ENCODE measurements around the gene CTSZ.
"Not testable (repeated sequence)": the region's sequence is repeated elsewhere in the genome, so short reads cannot be mapped to it uniquely, and the experiment has no call there.

CTSZ gene

DNA sequence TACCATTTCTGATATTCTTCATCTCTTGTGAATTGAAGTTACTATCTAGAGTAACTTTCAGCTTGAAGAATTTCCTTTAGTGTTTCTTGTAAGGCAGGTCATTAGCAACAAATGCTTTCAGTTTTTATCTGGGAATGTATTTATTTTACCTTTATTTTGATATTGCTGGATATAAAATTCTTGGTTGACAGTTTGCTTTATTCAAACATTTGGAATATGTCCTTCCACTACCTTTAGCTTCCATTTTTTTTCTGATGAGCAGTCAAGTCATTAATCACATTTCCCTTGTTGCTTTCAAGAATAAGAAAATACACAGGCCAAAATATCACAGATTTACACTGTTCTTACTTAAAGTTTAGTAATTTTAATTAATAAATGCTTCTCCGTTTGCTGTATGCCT, 31.7 kb downstream of the CTSZ start:
- no peak for DNase-seq

- no peak for DNase-seq
Measured at GRCh38 chr20:58973866-58974265, 33.2 kb downstream of the CTSZ start.

GRCh38 chr20:58973179-58973578, 33.9 kb downstream of the CTSZ start:
- no peak for DNase-seq

DNA sequence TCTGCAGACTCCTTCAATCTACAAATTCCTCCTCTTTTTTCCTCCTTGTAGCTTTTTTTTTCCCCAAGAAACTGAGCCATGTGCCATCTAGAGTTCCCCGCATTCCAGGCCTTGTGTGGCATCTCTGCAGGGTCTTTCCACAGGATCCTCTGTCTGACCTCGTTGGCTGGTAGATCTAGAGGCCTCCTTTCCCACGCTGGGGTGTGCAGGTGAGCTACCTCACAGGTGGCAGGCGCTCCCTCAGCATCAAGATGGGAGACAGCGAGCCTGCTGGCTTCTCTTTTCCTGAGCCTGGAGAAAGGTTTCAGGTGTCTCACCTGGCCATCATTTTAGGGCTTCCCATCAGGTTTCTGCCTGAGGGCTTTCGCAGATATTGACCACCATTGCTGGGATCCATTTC, 35.6 kb downstream of the CTSZ start:
- DNase-seq = no peak

- DNase-seq = no peak
Measured at GRCh38 chr20:58970146-58970545, 36.9 kb downstream of the CTSZ start.

DNA sequence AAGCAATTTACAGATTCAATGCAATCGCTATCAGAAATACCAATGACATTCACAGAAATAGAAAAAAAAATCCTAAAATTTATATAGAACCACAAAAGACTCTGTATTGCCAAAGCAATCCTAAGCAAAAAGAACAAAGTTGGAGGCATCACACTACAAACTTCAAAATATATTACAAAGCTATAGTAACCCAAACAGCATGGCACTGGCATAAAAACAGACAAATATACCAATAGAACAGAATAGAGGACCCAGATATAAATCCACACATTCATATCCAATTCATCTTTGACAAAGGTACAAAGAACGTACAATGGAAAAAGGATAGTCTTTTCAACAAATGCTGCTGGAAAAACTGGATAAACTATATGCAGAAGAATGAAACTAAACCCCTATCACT, 37.6 kb downstream of the CTSZ start:
- DNase-seq = no peak

DNA sequence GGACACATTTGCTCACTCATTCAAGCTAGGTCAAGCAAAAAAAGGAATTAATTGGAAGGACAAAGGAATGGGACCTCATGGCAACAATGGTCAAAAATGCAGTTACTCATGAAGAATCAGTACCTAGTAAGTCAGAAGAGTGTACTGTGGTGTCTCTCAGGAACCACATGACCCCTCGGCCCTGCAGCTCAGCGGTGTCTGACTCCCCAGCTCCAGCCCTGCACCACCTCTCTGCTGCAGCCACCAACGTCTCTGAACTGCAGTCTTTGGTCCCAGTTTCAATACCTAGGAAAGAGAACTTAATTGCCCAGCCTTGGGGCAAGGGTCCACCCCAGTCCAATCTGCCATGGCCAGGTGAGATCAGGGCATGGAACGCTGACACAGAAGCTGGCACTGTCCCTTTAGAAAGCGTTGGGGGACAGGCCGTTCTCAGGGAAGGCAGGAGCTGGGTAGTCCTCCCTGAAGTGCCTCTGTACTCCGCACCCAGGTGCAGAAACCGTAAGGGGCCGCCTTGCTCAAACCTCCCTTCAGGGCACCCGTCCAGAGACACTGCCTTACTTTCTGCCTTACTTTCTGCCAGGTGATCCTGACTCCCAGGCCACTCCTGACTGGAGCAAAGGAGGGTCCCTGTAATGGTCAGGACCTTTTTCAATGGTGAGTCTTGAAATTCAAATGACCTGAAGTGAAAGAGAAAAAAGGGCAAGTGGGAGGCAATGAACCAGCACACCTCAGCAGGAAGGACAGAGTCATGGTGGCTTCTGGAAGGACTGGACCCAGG, 39.2 kb downstream of the CTSZ start:
- DNase-seq = no peak

DNA sequence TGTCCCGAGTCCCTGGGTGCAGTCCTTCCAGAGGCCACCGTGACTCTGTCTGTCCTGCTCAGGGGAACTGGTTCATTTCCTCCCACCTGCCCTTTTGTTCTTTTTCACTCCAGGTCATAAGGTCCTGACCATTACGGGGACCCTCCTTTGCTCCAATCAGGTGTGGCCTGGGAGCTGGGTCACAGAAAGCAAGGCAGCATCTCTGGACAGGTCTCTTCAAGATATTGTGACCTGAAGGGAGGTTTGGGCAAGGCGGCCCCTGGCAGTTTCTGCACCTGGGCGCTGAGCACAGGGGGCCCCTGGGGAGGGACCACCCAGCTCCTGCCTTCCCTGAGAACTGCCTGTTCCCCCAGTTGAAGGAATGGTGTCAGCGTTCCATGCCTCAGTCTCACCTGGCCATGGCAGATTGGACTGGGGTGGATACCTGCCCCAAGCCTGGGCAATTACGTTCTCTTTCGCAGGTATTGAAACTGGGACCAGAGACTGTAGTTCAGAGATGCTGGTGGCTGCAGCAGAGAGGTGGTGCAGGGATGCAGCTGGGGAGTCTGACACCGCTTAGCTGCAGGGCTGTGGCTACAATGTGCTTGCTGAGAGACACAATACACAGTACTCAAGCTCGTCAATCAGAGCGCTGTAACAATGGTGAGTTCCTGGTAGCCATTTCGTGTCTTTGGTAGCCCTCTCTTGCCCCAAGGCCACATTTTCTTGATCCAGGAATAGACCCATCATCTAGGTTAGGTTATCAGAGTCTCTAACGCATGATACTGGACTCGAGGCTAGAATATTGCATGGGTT, 41.6 kb downstream of the CTSZ start:
- no peak for DNase-seq

GRCh38 chr20:58963922-58964321, 43.1 kb downstream of the CTSZ start:
- DNase-seq = not testable (repeated sequence)

DNA sequence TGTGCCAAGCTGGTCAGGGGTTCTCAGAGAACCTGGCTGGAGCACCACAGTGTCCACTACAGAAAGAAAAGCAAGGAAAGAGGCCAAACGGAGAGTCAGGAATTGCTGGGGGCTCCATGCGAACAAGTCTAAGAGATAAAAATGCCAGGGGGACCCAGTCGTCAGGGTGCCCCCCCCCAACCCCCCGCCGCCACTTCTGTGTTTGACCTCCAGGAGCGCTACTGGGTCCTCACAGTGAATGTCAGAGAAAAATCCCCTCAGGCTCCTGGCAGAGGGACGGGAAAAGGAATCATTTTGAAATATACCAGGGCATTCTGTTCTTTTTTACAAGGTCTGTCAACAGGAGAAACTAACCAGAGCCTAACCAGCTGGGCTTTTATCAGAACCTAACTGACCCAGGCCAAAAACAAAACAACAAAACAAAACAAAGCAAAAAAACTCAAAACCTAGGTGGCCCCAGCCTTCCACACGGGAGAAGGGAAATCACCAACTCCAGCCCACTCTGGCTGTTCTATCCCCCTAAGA, 43.9 kb downstream of the CTSZ start:
- no peak for DNase-seq

GRCh38 chr20:58959652-58960051, 47.4 kb downstream of the CTSZ start:
- DNase-seq = no peak

DNA sequence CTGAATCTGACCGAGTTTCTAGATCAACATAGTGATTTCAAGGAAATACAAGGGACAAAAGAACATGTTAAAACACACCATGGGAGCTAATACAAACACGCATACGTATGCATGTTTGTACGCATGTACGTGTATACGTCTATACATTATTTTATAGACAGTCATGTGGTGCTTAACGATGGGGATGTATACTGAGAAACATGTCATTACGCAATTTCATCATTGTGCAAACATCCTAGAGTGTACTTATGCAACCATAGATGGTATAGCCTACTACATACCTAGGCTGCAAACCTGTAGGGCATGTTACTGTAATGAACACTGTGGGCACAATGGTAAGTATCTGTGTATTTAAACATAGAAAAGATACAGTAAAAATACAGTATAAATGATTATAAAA, 51.0 kb downstream of the CTSZ start:
- no peak for DNase-seq

GRCh38 chr20:58953050-58953449, 54.0 kb downstream of the CTSZ start:
- no peak for DNase-seq

DNA sequence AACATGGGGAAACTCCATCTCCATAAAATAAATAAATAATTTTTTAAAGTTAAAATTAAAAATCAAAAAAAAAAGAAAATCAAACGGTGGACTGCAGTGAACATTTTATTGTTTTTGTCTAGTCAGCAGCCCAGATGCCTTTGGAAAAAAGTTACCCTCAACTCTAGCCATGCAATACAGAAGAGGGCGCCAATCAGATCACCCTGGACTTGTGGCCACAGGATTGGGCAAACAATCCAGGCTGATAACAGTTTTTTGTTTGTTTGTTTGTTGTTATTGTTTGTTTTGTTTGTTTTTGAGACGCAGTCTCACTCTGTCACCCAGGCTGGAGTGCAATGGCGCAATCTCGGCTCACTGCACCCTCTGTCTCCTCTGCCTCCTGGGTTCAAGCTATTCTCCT, 56.5 kb downstream of the CTSZ start:
- DNase-seq = no peak

GRCh38 chr20:58947797-58948388, 59.2 kb downstream of the CTSZ start:
- not testable (repeated sequence) for DNase-seq

GRCh38 chr20:58945965-58946631, 61.0 kb downstream of the CTSZ start:
- no peak for DNase-seq

All from stimulated activated naive CD4-positive, alpha-beta T cell treated with Interleukin-2 at 50 U/mL for 16 hours (primary cell).